GM12874 (cell line): ENCODE measurements around the gene MADCAM1.

Experiments
- CTCF ChIP-seq: IDR thresholded peaks from 2 replicates; pipeline ENCODE4 v1.5.1; 2011; ENCODE audit warnings: low read depth, mild to moderate bottlenecking, control low read depth, low read length, moderate library complexity; ENCODE audit not compliant: insufficient read depth

The MADCAM1 gene

DNA sequence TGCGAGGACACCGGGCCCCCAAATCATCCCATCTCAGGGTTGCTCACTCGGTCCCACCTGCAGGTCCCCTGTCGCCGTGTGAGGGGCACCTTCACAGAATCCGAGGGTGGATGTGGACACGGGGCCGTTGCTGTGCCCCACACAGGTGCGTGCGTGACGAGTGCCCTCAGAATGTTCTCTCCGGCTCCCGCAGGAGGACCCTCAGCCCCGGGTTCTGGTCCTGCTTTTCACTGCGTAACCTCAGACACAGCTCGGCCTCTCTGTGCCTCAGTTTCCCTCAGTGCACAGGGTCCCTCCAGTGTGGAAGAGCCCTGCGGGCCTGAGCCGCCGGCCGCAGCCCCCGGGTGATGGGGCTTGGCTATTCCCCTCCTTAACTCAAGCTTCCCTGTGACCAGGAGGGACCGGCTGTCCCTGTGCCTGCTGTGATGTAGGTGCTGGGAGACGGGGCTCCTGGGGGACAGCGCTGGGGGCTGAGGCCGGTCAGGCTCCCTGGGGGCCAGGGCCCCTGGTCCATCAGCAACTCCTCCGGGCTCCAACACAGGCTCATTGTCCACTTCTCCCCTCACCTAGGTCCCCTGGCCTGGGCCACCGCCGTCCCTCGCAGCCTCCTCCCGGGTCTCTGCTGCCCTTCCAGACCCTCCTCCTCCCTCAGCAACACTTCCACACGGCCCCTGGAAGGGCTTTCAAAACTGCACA, 40.3 kb upstream of the MADCAM1 start:
- TF ChIP-seq CTCF, result no peak

GRCh38 chr19:456547-457110, 39.7 kb upstream of the MADCAM1 start:
- no peak for TF ChIP-seq CTCF

DNA sequence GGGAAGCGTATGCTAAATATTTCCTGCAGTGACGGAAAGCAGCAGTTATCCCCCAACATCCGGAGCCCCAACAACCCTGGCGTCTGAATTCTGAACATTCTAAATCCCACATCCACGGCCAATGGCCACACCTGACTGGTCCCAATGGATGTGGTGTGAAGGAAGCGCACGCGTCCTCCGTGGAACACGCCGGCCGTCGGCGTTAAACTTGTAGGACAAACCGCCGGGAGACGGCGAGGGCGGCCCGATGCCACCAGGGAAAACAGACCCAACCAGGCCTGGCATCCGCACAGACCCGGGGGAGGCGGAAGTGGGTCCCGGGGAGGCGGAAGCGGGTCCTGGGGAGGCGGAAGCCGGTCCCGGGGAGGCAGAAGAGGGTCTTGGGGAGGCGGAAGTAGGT, 38.6 kb upstream of the MADCAM1 start:
- TF ChIP-seq CTCF, result no peak

DNA sequence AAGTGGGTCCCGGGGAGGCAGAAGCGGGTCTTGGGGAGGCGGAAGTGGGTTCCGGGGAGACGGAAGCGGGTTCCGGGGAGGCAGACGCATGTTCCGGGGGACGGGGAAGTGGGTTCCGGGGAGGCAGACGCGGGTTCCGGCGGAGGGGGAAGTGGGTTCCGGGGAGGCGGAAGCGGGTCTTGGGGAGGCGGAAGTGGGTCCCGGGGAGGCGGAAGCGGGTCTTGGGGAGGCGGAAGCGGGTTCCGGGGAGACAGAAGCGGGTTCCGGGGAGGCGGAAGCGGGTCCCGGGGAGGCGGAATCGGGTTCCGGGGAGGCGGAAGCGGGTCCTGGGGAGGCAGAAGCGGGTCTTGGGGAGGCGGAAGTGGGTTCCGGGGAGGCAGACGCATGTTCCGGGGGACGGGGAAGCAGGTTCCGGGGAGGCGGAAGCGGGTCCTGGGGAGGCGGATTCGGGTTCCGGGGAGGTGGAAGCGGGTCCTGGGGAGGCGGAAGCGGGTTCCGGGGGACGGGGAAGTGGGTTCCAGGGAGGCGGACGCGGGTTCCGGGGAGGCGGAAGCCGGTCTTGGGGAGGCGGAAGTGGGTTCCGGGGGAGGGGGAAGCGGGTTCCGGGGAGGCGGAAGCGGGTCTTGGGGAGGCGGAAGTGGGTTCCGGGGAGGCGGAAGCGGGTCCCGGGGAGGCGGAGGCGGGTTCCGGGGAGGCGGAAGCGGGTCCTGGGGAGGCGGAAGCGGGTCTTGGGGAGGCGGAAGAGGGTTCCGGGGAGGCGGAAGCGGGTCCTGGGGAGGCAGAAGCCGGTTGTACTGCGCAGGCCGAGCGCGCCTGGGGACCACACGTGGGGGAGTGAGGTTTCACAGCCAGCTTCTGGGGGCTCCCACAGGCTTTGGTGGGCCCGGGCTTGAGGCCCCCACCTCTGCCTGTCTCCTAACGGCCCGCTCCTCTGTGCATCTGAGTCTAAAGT, 37.9 kb upstream of the MADCAM1 start:
- no peak for TF ChIP-seq CTCF

- TF ChIP-seq CTCF, result no peak
Observed at GRCh38 chr19:459724-460511, 36.4 kb upstream of the MADCAM1 start.

DNA sequence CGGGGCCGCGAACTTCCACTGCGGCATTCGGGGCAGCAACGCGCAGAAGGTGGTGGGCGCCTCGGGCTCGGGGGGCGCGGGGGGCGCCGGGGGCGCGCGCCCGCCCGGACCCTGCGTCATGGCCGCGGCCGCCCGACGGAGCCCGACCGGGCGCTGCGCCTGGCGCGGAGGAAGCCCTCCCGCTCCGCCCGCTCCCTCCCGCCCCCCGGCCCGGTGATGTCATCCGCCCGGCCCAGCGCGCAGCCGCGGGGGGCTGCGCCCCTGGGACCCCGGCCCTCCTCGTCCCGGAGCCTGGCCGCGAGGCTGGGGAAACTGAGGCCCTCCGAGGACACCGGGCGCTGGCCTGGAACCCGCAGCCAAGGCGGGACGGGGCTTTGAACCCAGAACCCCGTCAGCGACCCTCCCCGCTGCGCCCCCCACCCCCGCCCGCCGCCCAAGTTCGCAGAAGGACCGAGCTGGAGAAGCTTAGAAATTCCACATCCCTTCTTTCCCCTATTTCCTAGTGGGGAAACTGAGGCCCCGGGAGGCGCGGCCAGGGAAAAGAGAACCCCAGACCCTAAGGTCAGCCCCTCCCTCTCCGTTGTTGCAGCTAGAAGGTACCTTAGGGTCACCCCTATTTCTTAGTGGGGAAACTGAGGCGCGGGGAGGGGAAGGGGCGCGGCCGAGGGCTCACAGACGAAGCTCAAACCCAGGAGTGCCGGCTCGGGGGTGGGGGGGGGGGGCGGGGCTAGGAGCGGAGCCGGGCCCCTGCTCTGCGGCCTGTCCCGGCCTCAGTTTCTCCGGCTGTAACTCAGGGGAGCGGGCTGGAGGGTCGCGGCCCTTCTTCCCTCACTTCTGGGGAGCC, 35.2 kb upstream of the MADCAM1 start, which contains the start of gene SHC2:
SHC2 (minus strand) TSS at position 157 of the 844 bp plus-strand sequence; CDS start at position 120, 37 bp downstream.
- TF ChIP-seq CTCF, result no peak
